GM23248 (cell line): ENCODE results near the gene RTN3.

Experiments
- EZH2 ChIP-seq: fragments of 200-600 bp; sonication (generic); IDR thresholded peaks from 2 replicates; pipeline ENCODE4 v1.6.1; 2018; ENCODE audit warnings: antibody characterized with exemption, mild to moderate bottlenecking; ENCODE audit not compliant: insufficient read depth, poor library complexity, severe bottlenecking
- EZH2phosphoT487 ChIP-seq: fragments of 200-600 bp; sonication (generic); IDR thresholded peaks from 2 replicates; pipeline ENCODE4 v1.6.1; 2018; ENCODE audit warnings: antibody characterized with exemption, moderate library complexity, mild to moderate bottlenecking, low read depth; ENCODE audit not compliant: insufficient read depth

GRCh38 chr11:63745304-63746170 is 64.2 kb downstream of the RTN3 start:
- TF ChIP-seq EZH2 (no peak), EZH2phosphoT487 (no peak)
